T-helper 1 cell (primary cell): ENCODE data around the gene GALNT15.
A peak's percentile ranks its signal among the peaks of the same experiment; 100 is the strongest.

Source experiments
- DNase-seq, 5 donors: peaks; one replicate each; pipeline ENCODE4 v3.0.0-alpha.2; 2012 to 2020

Gene GALNT15

GRCh38 chr3:16171009-16171408 lies 3.5 kb upstream of the GALNT15 start:
- no peak for DNase-seq

- DNase-seq = no peak
Observed at GRCh38 chr3:16171825-16172224, 2.7 kb upstream of the GALNT15 start.

GRCh38 chr3:16173283-16174025 lies 1.0 kb upstream of the GALNT15 start:
- no peak for DNase-seq

GRCh38 chr3:16174026-16174355 lies 489 bp upstream of the GALNT15 start:
- DNase-seq = no peak

GRCh38 chr3:16174976-16175901 lies 759 bp downstream of the GALNT15 start:
- no peak for DNase-seq

GRCh38 chr3:16176391-16177030 lies 2.0 kb downstream of the GALNT15 start:
- DNase-seq = no peak

- DNase-seq = no peak
Observed at GRCh38 chr3:16177382-16177781, 2.9 kb downstream of the GALNT15 start.

- peak in 4 of 5 donors; percentile 21 to 51 (median 33) for DNase-seq
Observed at GRCh38 chr3:16177962-16178627, 3.6 kb downstream of the GALNT15 start.

- DNase-seq = no peak
Observed at GRCh38 chr3:16178628-16178988, 4.1 kb downstream of the GALNT15 start.

- DNase-seq = no peak
Observed at GRCh38 chr3:16179261-16179660, 4.8 kb downstream of the GALNT15 start.

GRCh38 chr3:16179771-16180736 lies 5.6 kb downstream of the GALNT15 start:
- no peak for DNase-seq

GRCh38 chr3:16180737-16181134 lies 6.3 kb downstream of the GALNT15 start:
- no peak for DNase-seq

GRCh38 chr3:16181361-16181760 lies 6.9 kb downstream of the GALNT15 start:
- DNase-seq = no peak

- DNase-seq = no peak
Observed at GRCh38 chr3:16182183-16182582, 7.7 kb downstream of the GALNT15 start.

- no peak for DNase-seq
Observed at GRCh38 chr3:16182612-16183011, 8.1 kb downstream of the GALNT15 start.

- no peak for DNase-seq
Observed at GRCh38 chr3:16183082-16183481, 8.6 kb downstream of the GALNT15 start.

GRCh38 chr3:16183601-16184270 lies 9.3 kb downstream of the GALNT15 start:
- no peak for DNase-seq

- DNase-seq = no peak
Observed at GRCh38 chr3:16186086-16186485, 11.6 kb downstream of the GALNT15 start.

- no peak for DNase-seq
Observed at GRCh38 chr3:16186565-16186964, 12.1 kb downstream of the GALNT15 start.

- no peak for DNase-seq
Observed at GRCh38 chr3:16187213-16187790, 12.8 kb downstream of the GALNT15 start.

GRCh38 chr3:16188071-16188470 lies 13.6 kb downstream of the GALNT15 start:
- DNase-seq = no peak
